ENCODE measurements around the gene CHERP.
"Not testable (repeated sequence)": the region's sequence is repeated elsewhere in the genome, so short reads cannot be mapped to it uniquely, and the experiment has no call there.

Gene CHERP

GRCh38 chr19:16518061-16518460, 24.2 kb downstream of the CHERP start:
- no peak for DNase-seq

DNA sequence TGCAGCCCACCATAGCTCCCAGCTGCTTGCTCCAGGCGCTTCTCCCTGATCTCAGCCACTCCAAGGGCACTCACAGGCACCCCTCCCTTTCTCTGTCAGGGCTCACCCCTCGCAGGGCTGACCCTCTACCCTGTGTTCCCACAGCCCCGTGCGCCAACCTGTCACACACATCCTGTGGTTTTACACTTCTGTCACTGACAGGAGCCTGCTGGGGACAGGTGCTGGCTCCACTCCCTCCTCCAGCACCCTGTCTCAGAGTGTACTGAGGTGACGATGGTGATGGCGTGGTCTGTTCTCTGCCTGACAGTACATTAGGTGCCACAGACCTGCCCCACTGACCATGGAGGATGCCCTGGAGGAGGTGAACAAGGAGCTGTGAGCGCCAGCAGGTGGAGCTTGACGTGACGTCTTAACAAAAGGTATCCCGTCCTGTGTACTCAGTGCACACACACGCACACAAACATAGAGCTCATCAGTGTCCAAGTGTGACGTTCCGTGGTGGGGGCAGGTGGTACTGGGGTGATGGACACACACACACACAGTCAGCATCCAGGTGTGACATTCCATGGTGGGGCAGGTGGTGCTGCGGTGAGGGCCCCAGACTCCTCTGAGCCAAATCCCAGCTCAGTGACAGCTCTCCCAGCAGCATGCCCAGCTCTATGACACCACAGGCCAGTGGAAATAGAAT, 25.2 kb downstream of the CHERP start:
- no peak for DNase-seq

- no peak for DNase-seq
Measured at GRCh38 chr19:16516381-16516780, 25.9 kb downstream of the CHERP start.

DNA sequence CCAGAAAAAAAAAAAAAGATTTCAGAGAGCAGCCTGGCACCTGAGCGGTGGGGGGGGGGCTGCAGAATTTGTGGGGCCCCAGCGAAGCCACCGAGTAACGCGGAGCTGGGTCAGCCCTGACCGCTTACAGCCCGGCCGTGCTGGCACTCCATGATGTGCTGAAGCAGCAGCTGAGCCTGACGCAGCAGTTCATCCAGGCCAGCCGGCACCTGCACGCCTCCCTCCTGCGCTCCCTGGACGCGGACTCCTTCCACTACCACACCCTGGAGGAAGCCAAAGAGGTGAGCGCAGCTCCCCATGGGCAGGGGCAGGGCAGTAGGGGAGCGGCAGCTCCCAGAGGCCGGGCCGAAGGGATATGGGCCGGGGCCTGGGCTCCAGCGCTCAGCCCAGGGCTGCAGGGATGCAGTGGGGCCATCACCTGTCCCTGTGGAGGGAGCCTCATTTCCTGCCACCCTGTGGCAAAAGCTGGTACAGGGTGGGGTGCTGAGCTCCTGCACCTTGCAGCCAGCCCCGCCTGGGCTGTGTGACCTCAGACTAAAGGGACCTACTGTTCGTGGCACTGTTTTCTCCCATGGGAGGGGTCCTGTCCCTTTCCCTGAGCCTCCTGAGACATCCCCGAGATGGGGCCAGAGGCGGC, 27.7 kb downstream of the CHERP start:
- no peak for DNase-seq

GRCh38 chr19:16512611-16513010, 29.6 kb downstream of the CHERP start:
- DNase-seq = not testable (repeated sequence)

- DNase-seq = no peak
Measured at GRCh38 chr19:16509141-16510061, 32.8 kb downstream of the CHERP start.

GRCh38 chr19:16508546-16508945, 33.7 kb downstream of the CHERP start:
- DNase-seq = no peak

DNA sequence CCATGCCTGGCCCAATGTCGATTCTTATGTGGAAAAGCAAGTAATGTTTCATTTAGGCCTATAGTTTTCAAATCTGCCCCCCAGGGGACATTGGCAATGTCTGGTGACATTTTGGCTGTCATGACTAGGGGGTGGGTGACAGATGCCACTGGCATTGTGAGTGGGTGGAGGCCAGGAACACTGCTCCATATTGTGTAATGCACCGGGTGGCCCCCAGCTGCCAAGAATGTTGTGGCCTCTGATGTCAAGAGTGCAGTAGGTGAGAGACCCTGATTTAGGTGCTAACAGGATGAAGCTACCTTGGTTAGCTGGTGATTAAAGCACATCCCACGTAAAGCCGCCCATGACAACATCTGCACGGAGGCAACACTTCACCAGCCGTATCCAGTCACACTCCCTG, 35.3 kb downstream of the CHERP start:
- no peak for DNase-seq

DNA sequence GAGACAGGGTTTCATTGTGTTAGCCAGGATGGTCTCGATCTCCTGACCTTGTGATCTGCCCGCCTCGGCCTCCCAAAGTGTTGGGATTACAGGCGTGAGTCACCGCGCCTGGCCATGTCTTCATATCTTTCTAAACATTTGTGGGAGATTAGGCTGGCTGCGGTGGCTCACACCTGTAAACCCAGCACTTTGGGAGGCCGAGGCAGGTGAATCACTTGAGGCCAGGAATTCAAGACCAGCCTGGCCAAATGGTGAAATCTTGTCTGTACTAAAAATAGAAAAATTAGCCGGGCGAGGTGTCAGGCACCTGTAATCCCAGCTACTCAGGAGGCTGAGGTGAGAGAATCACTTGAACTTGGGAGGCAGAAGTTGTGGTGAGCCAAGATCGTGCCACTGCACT, 36.1 kb downstream of the CHERP start:
- not testable (repeated sequence) for DNase-seq

DNA sequence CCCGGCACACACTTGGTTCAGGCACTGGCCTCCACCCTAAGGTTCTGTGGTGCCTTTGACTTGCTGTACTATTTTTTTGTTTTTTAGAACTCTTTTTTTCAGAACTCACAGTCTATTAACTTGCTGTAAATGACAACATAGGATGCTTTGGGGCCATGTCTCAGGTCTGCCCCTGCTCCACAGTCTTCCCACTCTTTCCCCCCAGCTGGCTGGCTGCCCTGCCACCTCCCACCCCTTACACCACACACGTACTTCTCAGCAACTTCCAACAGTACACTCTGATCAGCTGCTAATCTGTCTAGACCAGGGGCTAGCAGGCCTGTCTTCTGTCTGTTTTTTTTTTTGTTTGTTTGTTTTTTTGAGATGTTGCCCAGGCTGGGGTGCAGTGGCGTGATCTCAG, 38.0 kb downstream of the CHERP start:
- no peak for DNase-seq

- no peak for DNase-seq
Measured at GRCh38 chr19:16497837-16498236, 44.4 kb downstream of the CHERP start.

DNA sequence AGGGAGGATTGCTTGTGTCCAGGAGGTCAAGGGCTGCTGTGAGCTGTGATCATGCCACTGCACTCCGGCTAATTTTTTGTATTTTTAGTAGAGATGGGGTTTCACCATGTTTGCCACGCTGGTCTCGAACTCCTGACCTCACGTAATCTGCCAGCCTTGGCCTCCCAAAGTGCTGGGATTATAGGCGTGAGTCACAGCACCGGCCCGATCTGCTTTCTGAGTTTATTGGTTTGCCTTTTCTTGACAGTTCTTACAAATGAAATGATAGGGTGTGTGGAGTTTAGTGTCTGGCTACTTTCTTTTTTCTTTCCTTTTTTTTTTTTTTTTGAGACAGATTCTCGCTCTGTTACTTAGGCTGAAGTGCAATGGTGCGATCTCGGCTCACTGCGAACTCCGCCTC, 45.2 kb downstream of the CHERP start:
- DNase-seq = no peak

- DNase-seq = no peak
Measured at GRCh38 chr19:16496613-16496983, 45.6 kb downstream of the CHERP start.

DNA sequence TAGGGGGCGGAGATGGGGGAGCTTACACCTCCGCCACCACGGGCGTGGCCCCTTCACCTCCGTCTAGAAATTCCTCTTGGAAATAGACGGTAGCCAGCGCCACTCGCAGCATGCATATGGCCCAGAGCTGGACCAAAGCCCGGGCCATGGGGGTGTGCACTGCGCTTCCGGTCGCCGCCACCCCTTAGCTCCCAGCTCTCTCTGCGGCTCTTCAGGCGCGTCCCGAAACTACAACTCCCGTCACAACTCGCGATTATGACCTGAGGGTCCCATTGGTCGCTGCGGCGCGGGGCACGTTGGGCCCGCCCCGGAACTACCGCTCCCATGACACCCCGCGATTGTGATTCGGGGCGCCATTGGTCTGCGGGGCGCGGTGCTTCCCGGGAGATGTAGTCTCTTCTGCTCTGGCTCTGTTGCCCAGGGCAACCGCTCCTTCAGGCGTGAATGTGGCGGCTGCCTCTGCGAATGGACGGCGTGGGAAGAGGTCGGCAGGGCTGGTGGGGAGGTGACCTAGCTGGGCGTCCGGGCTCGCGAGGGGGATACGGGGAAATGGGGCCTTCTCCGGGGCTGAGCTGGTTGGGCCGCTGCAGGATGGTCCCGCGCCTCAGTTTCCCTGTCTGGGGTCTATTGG, 46.1 kb downstream of the CHERP start, which contains the start of the genes C19orf44 and CALR3:
TSS of gene C19orf44 (plus strand) at position 413 of the 631 bp plus-strand sequence. CDS start 4,399 bp downstream, outside the sequence.
TSS of gene CALR3 (minus strand) at position 186 of the 631 bp plus-strand sequence. CDS start at position 148, 38 bp downstream.
- DNase-seq = peak; percentile 92

DNA sequence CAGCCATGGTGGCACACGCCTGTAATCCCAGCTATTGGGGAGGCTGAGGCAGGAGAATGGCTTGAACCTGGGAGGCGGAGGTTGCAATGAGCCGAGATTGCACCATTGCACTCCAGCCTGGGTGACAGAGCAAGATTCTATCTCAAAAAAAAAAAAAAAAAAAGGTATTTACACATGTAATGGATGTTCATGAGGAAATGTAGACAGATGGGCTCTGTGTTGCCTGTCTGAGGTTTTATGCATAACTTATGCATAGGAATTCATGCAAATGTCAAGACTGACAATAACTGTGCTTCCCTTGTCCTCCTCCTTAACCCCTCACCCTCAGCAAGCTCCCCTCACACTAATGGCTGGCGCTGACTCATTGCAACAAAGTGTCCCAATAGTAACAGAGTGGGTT, 55.8 kb downstream of the CHERP start:
- not testable (repeated sequence) for DNase-seq

GRCh38 chr19:16482745-16483144, 59.5 kb downstream of the CHERP start:
- no peak for DNase-seq

DNA sequence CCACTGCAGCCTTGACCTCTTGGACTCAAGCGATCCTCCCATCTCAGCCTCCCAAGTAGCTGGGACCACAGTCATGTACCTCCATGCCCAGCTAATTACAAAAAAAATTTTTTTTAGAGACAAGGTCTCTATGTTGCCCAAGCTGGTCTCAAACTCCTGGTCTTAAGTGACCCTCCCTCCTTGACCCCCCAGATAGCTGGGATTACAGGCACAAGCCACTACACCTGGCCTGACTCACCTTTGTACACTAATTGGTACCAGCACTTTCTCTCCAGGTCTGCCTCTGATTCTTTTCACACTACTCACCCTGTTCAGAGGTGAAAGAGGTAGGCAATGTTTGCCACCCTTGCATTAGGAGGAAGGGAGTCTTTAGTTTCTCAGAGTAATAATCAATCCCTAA, 64.9 kb downstream of the CHERP start:
- no peak for DNase-seq

- no peak for DNase-seq
Measured at GRCh38 chr19:16476401-16476800, 65.8 kb downstream of the CHERP start.

DNA sequence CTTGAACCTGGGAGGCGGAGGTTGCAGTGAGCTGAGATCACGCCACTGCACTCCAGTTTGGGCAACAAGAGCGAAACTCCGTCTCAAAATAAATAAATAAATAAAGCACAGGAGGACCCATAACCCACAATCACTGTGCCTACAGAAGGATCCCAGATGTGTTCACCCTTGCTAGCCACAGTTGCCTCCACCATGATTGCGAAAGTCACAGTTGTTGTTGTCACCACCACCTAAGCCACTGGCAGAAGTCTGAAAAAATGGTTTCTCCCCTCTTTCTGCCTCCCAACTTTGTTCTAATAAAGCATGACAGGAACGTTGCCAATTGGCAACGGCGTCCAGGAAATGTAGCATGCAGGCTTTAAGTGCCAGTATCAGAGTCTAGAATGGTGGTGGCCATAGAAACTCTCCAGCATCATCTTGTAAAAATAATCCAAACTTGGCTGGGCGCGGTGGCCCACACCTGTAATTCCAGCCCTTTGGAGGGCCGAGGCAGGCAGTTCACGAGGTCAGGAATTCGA, 68.3 kb downstream of the CHERP start:
- DNase-seq = no peak

DNA sequence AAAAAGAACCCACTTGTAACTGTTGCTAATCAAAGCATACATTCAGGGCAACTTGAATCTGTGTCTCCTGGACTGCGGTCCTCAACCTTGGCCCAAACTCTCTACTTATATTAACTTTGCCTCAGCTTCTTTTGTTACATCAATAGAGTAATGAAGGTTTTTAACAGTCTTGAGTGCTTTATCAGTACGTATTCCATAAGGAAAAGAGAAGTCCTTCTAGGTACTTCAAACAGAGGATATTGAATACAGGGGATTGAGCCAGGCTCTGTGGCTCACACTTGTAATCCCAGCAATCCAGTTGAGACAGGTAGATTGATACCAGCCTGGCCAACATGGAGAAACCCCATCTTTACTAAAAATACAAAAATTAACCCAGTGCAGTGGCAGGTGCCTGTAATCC, 69.2 kb downstream of the CHERP start:
- no peak for DNase-seq

GRCh38 chr19:16472559-16472899, 69.7 kb downstream of the CHERP start:
- not testable (repeated sequence) for DNase-seq

DNA sequence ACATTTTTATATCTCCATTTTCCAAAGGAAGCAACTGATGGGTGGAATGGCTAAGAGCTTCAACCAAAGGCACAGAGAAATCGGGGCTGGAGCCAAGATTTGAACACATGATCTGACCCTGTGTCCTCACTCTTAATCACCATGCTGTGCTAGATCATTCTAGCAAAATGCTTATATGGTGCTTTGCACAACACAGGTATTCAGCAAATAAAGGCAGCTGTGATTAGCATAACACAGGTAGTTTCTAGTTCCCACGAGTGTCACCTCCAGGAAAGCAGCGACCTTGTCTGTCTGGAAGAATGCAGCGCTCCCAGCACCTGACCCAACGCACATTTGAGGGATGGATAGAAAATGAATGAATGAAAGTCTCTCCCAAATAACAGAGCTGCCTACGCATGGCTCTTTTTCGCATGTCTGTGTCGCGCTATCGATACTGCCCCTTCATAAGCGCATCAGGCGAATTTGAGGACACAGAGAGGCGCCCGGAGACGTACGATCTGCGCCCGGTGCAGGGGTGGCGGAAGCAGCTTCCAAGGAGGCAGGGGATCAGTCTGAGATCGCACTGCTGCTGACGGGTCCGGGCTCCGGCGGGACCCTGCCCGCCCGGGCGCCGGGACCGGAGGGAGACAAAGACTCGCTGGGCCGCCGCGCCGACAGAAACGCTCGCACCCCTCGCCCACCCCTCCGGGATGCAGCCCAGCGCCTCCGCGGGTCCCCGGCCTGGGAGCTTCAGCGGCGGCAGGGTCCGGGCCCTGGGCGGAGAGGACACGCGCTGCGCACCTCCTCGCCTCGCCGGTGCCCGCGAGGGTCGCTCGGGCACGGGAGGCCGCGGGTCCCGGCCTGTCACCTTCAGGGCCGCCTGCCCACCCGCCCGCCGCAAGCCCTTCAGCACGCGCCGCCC, 71.1 kb downstream of the CHERP start:
- no peak for DNase-seq
